ENCODE results near the gene SCART1. TPM values are rescaled to one million over a fixed set of nuclear protein-coding genes. Genes with fewer than 3 reads are reported as not detected.

The SCART1 gene
- total and polyA plus RNA-seq, 4 donors = 0.33 to 4.8 (median 2.0) TPM

- no peak overlapping the region for H3K4me3 ChIP-seq
- ATAC-seq (ENCODE audit: insufficient read depth, low FRiP score) (no peak), DNase-seq (no peak)
- TF ChIP-seq, protein P1, sequence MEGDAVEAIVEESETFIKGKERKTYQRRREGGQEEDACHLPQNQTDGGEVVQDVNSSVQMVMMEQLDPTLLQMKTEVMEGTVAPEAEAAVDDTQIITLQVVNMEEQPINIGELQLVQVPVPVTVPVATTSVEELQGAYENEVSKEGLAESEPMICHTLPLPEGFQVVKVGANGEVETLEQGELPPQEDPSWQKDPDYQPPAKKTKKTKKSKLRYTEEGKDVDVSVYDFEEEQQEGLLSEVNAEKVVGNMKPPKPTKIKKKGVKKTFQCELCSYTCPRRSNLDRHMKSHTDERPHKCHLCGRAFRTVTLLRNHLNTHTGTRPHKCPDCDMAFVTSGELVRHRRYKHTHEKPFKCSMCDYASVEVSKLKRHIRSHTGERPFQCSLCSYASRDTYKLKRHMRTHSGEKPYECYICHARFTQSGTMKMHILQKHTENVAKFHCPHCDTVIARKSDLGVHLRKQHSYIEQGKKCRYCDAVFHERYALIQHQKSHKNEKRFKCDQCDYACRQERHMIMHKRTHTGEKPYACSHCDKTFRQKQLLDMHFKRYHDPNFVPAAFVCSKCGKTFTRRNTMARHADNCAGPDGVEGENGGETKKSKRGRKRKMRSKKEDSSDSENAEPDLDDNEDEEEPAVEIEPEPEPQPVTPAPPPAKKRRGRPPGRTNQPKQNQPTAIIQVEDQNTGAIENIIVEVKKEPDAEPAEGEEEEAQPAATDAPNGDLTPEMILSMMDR (IDR thresholded peaks at IDR 0.05; ENCODE audit: control extremely low read depth, extremely low read depth) = no peak
- no peaks in the 10 kb centered on the region for H3K4me1 ChIP-seq (ENCODE audit: control insufficient read depth in 5 of 5, insufficient read depth in 5 of 5, low read length in 5 of 5)
- no peaks in the 10 kb centered on the region for H3K36me3 ChIP-seq (ENCODE audit: control insufficient read depth in 4 of 4, insufficient read depth in 4 of 4, low read length in 4 of 4)
- 69 to 74% methylated on average over 12 of the region's 12 CpGs for WGBS, 2 donors
- no peak overlapping the region for H3K9ac ChIP-seq (ENCODE audit: insufficient read depth in 1 of 2, low read length in 2 of 2)
- H3K27ac ChIP-seq (ENCODE audit: low read depth in 1 of 2, low read length in 1 of 2) = no peak overlapping the region
- peaks cover 0 to 21% (median 3%) of the 10 kb centered on the region in 4 donors for H3K9me3 ChIP-seq (ENCODE audit: control insufficient read depth in 4 of 4, insufficient read depth in 3 of 4, low read length in 3 of 4)
- H3K27me3 ChIP-seq (ENCODE audit: control insufficient read depth in 3 of 3, insufficient read depth in 3 of 3, low read length in 2 of 3) = no peaks in the 10 kb centered on the region
These were observed 12.0 kb upstream of the SCART1 start for GRCh38 chr10:133441780-133442179.

DNA sequence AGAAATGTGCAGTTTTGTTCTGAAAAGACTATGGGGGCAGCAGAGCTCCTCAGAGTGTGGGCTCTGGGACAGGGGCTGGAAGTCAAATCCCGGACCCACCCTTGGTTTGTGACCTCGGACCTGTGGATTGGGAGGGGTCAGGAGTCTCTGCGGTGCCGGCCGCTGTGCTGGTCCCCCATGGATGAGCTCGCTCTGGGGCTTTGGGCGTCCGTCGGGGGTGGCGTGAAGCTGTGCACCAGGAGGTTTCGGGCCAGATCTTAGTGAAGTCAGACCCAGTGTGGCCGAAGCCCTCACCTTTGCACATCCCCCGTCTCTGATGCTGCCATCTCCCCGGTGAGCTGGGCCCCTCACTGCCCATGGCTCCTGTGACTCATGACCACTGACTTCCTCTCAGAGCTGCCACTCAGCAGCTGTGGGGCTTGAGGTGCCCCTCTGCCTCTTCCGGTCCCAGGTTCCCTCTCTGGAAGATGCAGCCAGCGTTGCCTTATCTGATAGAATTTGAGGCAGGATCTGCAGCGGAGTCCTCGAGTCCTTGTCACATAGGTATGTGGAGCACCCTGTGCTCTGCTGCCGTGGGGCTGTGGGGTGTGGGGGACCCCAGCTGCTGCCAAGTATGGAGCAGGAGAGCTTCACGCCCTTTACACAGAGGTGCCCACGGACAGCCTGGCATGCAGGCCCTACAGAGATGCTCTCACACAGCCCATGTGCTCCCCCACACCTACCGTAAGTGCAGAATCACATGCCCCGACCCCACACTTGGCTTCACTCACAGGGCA lies 11.4 kb upstream of the SCART1 start:
- no peak overlapping the region for H3K27ac ChIP-seq (ENCODE audit: low read depth in 1 of 2, low read length in 1 of 2)
- DNase-seq (no peak), ATAC-seq (ENCODE audit: insufficient read depth, low FRiP score) (no peak)
- TF ChIP-seq, protein P1 (IDR thresholded peaks at IDR 0.05; ENCODE audit: control extremely low read depth, extremely low read depth) = no peak
- H3K9me3 ChIP-seq (ENCODE audit: control insufficient read depth in 4 of 4, insufficient read depth in 3 of 4, low read length in 3 of 4) = peaks cover 0 to 25% (median 3%) of the 10 kb centered on the region in 4 donors
- WGBS, 2 donors = 67 to 72% methylated on average over 23 of the region's 23 CpGs
- no peak overlapping the region for H3K4me3 ChIP-seq
- H3K36me3 ChIP-seq (ENCODE audit: control insufficient read depth in 4 of 4, insufficient read depth in 4 of 4, low read length in 4 of 4) = no peaks in the 10 kb centered on the region
- no peaks in the 10 kb centered on the region for H3K4me1 ChIP-seq (ENCODE audit: control insufficient read depth in 5 of 5, insufficient read depth in 5 of 5, low read length in 5 of 5)
- H3K27me3 ChIP-seq (ENCODE audit: control insufficient read depth in 3 of 3, insufficient read depth in 3 of 3, low read length in 2 of 3) = no peaks in the 10 kb centered on the region
- no peak overlapping the region for H3K9ac ChIP-seq (ENCODE audit: insufficient read depth in 1 of 2, low read length in 2 of 2)

- no peak overlapping the region for H3K4me3 ChIP-seq
- DNase-seq (no peak), ATAC-seq (ENCODE audit: insufficient read depth, low FRiP score) (no peak)
- TF ChIP-seq, protein P1 (IDR thresholded peaks at IDR 0.05; ENCODE audit: control extremely low read depth, extremely low read depth) = no peak
- WGBS, 2 donors = 89 to 92% methylated on average over 16 of the region's 16 CpGs
- no peak overlapping the region for H3K9ac ChIP-seq (ENCODE audit: insufficient read depth in 1 of 2, low read length in 2 of 2)
- no peaks in the 10 kb centered on the region for H3K36me3 ChIP-seq (ENCODE audit: control insufficient read depth in 4 of 4, insufficient read depth in 4 of 4, low read length in 4 of 4)
- H3K27ac ChIP-seq (ENCODE audit: low read depth in 1 of 2, low read length in 1 of 2) = no peak overlapping the region
- no peaks in the 10 kb centered on the region for H3K27me3 ChIP-seq (ENCODE audit: control insufficient read depth in 3 of 3, insufficient read depth in 3 of 3, low read length in 2 of 3)
- H3K4me1 ChIP-seq (ENCODE audit: control insufficient read depth in 5 of 5, insufficient read depth in 5 of 5, low read length in 5 of 5) = no peaks in the 10 kb centered on the region
- peaks cover 2 to 25% (median 8%) of the 10 kb centered on the region in 4 donors for H3K9me3 ChIP-seq (ENCODE audit: control insufficient read depth in 4 of 4, insufficient read depth in 3 of 4, low read length in 3 of 4)
These were observed 10.5 kb upstream of the SCART1 start for GRCh38 chr10:133442967-133443924.
